MCF 10A (cell line): ENCODE measurements around the gene MIA3. TPM values are rescaled to one million over a fixed set of nuclear protein-coding genes. Genes with fewer than 3 reads are reported as not detected.

Experiments
- BruUV-seq: library from RNA; stranded (reverse); fragments of 400-500 nt; replicated peaks from 2 replicates; lab custom pipeline; 2021; lab: Mats Ljungman, UMichigan
- CTCF ChIA-PET: fragments of 300-600 bp; sonication (Branson Sonifier 250); formaldehyde crosslinking; extraction: SDS; loops from one replicate; lab custom pipeline; 2021; ENCODE audit warnings: antibody characterized with exemption, inconsistent platforms; lab: Yijun Ruan, JAX
- POLR2A ChIA-PET: fragments of 300-600, 350-650 bp; sonication (Branson Sonifier 250); formaldehyde crosslinking; extraction: SDS; loops from one replicate; lab custom pipeline; 2020; ENCODE audit warnings: antibody characterized with exemption, inconsistent platforms; lab: Yijun Ruan, JAX
- DNase-seq: peaks from one replicate; pipeline ENCODE4 v3.0.0-alpha.2; 2018; ENCODE audit not compliant: unreplicated experiment
- H3K27ac Mint-ChIP-seq: one replicate; pipeline ENCODE4 v1.8.0; 2022; ENCODE audit warnings: mild to moderate bottlenecking, low read depth, mixed read lengths; ENCODE audit not compliant: unreplicated experiment
- H3K27me3 Mint-ChIP-seq: one replicate; pipeline ENCODE4 v1.8.0; 2022; ENCODE audit warnings: mixed read lengths; ENCODE audit not compliant: insufficient read depth, unreplicated experiment
- H3K36me3 Mint-ChIP-seq: one replicate; pipeline ENCODE4 v1.8.0; 2022; ENCODE audit warnings: mild to moderate bottlenecking, moderate library complexity, mixed read lengths; ENCODE audit not compliant: insufficient read depth, unreplicated experiment
- H3K4me1 Mint-ChIP-seq: one replicate; pipeline ENCODE4 v1.8.0; 2022; ENCODE audit warnings: mixed read lengths; ENCODE audit not compliant: insufficient read depth, unreplicated experiment
- H3K4me3 Mint-ChIP-seq: one replicate; pipeline ENCODE4 v1.8.0; 2022; ENCODE audit warnings: mild to moderate bottlenecking, moderate library complexity, mixed read lengths; ENCODE audit not compliant: unreplicated experiment
- H3K9me3 Mint-ChIP-seq: one replicate; pipeline ENCODE4 v1.8.0; 2022; ENCODE audit warnings: mixed read lengths; ENCODE audit not compliant: unreplicated experiment
- CTCF ChIP-seq: fragments of 200-600 bp; IDR thresholded peaks from one replicate; pipeline ENCODE4 v1.8.0; 2022; ENCODE audit warnings: antibody characterized with exemption, mild to moderate bottlenecking; ENCODE audit not compliant: unreplicated experiment
- intact Hi-C: fragments of 100-400 bp; cut with micrococcal nuclease; formaldehyde crosslinking; loops from 2 replicates; pipeline ENCODE4 v1.14.1; 2022
- total RNA-seq: library from RNA; stranded (reverse); gene quantifications from 2 replicates; pipeline ENCODE4 v1.2.3, GENCODE V29; 2022

The MIA3 gene
- total RNA-seq, 1 experiment from 2014 or later: 166 TPM

- Mint-ChIP-seq H3K4me1 (peaks cover 58% of the 10 kb centered on the region), H3K36me3 (peaks cover 44% of the 10 kb centered on the region), H3K4me3 (peak within 1 kb of the TSS; percentile 97), H3K9me3 (no peaks in the 10 kb centered on the region), H3K27me3 (no peaks in the 10 kb centered on the region), H3K27ac (peak within 1 kb of the TSS; percentile 96)
- ChIA-PET POLR2A (interaction anchor here (0.6 to 4.7 kb wide), 30 partner anchors 9 to 1166 kb away, joined by 3 to 46 read pairs (median 10); partner anchors contain the start of genes AIDA, BROX and HHIPL2), CTCF (interaction anchor here (0.5 to 2.8 kb wide), 18 partner anchors 9 to 1779 kb away, joined by 3 to 20 read pairs (median 4); no protein-coding TSS in a partner anchor)
- intact Hi-C loops: loop anchor here (1.0 to 2.0 kb wide), 3 partner anchors 28 to 125 kb away; no protein-coding TSS in a partner anchor
- TF ChIP-seq CTCF: no peak
- TSS peak; percentile 93 for BruUV-seq
- peak; percentile 97 for DNase-seq
Observed at GRCh38 chr1:222589462-222590302, 28.2 kb upstream of the MIA3 start, which contains the start of gene TAF1A. TAF1A (minus strand) TSS chr1:222589933.

- no peaks in the 10 kb centered on the region for H3K27me3 Mint-ChIP-seq
- no peak for TF ChIP-seq CTCF
Observed at GRCh38 chr1:222592171-222592570, 25.7 kb upstream of the MIA3 start.

GRCh38 chr1:222594789-222595188, 23.1 kb upstream of the MIA3 start:
- DNase-seq: no peak
- intact Hi-C loops: no loop called here
- no peak for TF ChIP-seq CTCF
- Mint-ChIP-seq H3K4me1 (peaks cover 17% of the 10 kb centered on the region), H3K27ac (no peak overlapping the region), H3K9me3 (peaks cover 9% of the 10 kb centered on the region), H3K4me3 (no peak overlapping the region), H3K36me3 (no peaks in the 10 kb centered on the region), H3K27me3 (no peaks in the 10 kb centered on the region)
- no TSS peak for BruUV-seq
- ChIA-PET CTCF (interaction anchor here (1.0 to 2.1 kb wide), 3 partner anchors 13 to 129 kb away, joined by 3 to 9 read pairs (median 8); no protein-coding TSS in a partner anchor), POLR2A (interaction anchor here (0.6 to 1.1 kb wide), 4 partner anchors 22 to 953 kb away, joined by 3 to 4 read pairs (median 4); no protein-coding TSS in a partner anchor)

More at GRCh38 chr1:222592171-222592570, 25.7 kb upstream of the MIA3 start:
- intact Hi-C loops: no loop called here
- no TSS peak for BruUV-seq
- no peak for DNase-seq
- peaks cover 9% of the 10 kb centered on the region for H3K9me3 Mint-ChIP-seq
- no peak overlapping the region for H3K4me3 Mint-ChIP-seq
- H3K27ac Mint-ChIP-seq: no peak overlapping the region
- POLR2A ChIA-PET: interaction anchor here (1.0 to 4.7 kb wide), 6 partner anchors 12 to 121 kb away, joined by 4 to 46 read pairs (median 6); partner anchors contain the start of genes AIDA, BROX and HHIPL2
- H3K36me3 Mint-ChIP-seq: peaks cover 20% of the 10 kb centered on the region
- CTCF ChIA-PET: interaction anchor here (0.5 to 2.8 kb wide), 5 partner anchors 42 to 1217 kb away, joined by 3 to 20 read pairs (median 4); no protein-coding TSS in a partner anchor
- H3K4me1 Mint-ChIP-seq: peaks cover 39% of the 10 kb centered on the region

DNA sequence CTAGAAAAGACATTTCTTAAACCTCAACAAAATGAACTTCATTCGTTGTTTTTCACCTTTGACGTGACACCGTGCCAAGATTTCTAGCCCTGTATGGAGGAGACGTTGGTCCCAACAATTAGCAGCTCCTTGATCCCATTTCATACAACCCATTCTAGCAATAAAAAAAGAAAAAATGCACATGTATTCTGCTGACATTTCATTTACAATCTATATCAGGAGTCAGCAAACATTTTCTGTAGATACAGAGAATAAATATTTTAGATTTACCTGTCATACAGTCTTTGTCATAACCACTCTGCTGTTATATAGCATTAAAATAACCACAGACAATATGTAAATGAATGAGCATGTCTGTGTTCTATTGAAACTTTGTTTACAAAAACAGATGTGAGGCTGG, 21.2 kb upstream of the MIA3 start:
- intact Hi-C loops: no loop called here
- H3K27ac Mint-ChIP-seq: no peak overlapping the region
- no TSS peak for BruUV-seq
- no peaks in the 10 kb centered on the region for H3K36me3 Mint-ChIP-seq
- peaks cover 9% of the 10 kb centered on the region for H3K9me3 Mint-ChIP-seq
- H3K4me1 Mint-ChIP-seq: peaks cover 23% of the 10 kb centered on the region
- no peak for DNase-seq
- no peak overlapping the region for H3K4me3 Mint-ChIP-seq
- ChIA-PET POLR2A (interaction anchor here (0.7 kb wide), 1 partner anchor 189 kb away, joined by 3 read pairs; no protein-coding TSS in a partner anchor), CTCF (interaction anchor here (0.9 kb wide), 1 partner anchor 20 kb away, joined by 3 read pairs; no protein-coding TSS in a partner anchor)
- H3K27me3 Mint-ChIP-seq: no peaks in the 10 kb centered on the region
- TF ChIP-seq CTCF: no peak
